Ascending aorta (tissue), 2 donors: Measurements from ENCODE around the gene PDLIM5. TPM values are rescaled to one million over a fixed set of nuclear protein-coding genes. Genes with fewer than 3 reads are reported as not detected.

Experiments used
- DNase-seq, 2 donors: peaks; one replicate each; pipeline ENCODE4 v3.0.0-alpha.2; 2019; ENCODE audit warnings: low spot score in 2 of 2
- H3K27ac ChIP-seq, 2 donors: fragments of 200-600 bp; sonication (generic); one replicate each; pipeline ENCODE4 v1.5.1; 2016 to 2017; ENCODE audit warnings: mild to moderate bottlenecking in 1 of 2
- H3K27me3 ChIP-seq: fragments of 200-600 bp; sonication (generic); one replicate; pipeline ENCODE4 v1.5.1; 2017
- H3K36me3 ChIP-seq, 2 donors: fragments of 200-600 bp; sonication (generic); one replicate each; pipeline ENCODE4 v1.5.1; 2016
- H3K4me1 ChIP-seq, 2 donors: fragments of 200-600 bp; sonication (generic); one replicate each; pipeline ENCODE4 v1.5.1; 2016 to 2017; ENCODE audit warnings: mild to moderate bottlenecking in 1 of 2
- H3K4me3 ChIP-seq, 2 donors: fragments of 200-600 bp; sonication (generic); one replicate each; pipeline ENCODE4 v1.5.1; 2016 to 2017; ENCODE audit warnings: mild to moderate bottlenecking in 1 of 2
- H3K9me3 ChIP-seq, 2 donors: fragments of 200-600 bp; sonication (generic); one replicate each; pipeline ENCODE4 v1.5.1; 2016
- intact Hi-C: fragments of 100-400 bp; cut with DNase I; formaldehyde crosslinking; loops from one replicate; pipeline ENCODE4 v1.15.1; 2023
- total RNA-seq: library from RNA; depleted of rRNA; stranded (reverse); fragments of >200 nt; gene quantifications from one replicate; pipeline ENCODE4 v1.1.0, GENCODE V29; 2016
- TF ChIP-seq, protein P1 (sequence below), 3 experiments: fragments of 200-600 bp in 2 of 3; fragments of 450-650 bp in 1 of 3; sonication (generic) in 2 of 3; IDR thresholded peaks; one replicate each; pipeline ENCODE4 v1.5.1; 2016 to 2019; ENCODE audit warnings: antibody characterized with exemption in 3 of 3, mild to moderate bottlenecking in 1 of 3, moderate library complexity in 1 of 3

The PDLIM5 gene
- total RNA-seq, 1 donor from 2014 or later, result 103 TPM

DNA sequence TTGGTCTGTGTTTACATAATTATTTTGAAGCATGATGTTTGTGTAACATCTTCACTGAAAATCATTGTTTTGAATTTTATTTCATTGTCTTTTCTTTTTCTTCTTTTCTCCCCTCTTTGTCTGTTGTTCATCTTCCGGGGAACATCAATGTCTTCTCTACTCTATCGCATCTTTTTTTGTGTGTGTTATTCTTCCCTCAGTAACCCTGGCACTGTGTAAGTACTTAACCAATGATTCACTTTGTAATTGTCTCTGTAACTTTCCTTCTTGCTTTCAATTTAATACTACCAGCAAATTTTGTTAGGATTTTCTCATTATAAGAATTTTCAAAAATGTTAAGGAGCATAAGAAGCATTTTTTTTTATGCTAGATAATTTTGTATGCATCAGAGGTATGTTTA, 130.8 kb downstream of the PDLIM5 start:
- H3K27ac ChIP-seq, result no peak overlapping the region
- intact Hi-C loops, result no loop called here
- H3K4me1 ChIP-seq, result peaks cover 0 to 31% of the 10 kb centered on the region in 2 donors

DNA sequence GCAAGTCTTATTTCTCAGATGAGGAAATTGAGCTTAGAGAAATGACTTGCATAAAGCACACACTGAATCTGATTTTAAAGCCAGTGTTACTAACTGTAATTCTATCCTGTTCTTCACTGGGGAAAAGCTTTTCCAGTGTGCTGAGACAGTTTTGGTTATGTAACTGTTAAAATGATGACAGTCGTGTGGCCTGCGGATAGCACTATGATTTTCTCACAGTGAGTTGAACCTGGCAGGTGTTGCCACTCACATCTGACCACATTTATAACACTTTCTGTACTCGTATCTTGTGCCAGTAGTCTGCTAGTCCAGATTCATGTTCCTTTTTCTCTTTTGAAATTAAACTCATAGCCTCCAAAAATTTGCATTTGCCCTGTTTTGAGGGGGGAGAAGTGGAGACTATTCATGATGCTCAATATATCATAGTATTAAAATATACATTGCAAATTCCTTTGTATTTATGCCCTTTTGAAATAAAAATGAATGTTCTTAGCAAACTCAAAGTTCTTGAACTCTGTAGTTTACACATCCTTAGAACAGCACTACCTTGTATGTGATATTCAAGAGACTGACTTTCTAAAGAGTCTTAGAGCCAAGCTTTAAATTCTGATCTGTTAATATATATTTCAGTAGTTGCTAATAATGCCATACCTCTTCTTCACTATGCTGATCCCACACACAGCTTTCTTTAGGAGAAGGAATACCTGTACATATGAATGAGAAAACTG, 132.3 kb downstream of the PDLIM5 start:
- peaks cover 0 to 21% of the 10 kb centered on the region in 2 donors for H3K4me1 ChIP-seq
- no peak overlapping the region for H3K27ac ChIP-seq
- H3K27me3 ChIP-seq, result no peaks in the 10 kb centered on the region
- no peak overlapping the region for H3K4me3 ChIP-seq
- TF ChIP-seq, protein P1, sequence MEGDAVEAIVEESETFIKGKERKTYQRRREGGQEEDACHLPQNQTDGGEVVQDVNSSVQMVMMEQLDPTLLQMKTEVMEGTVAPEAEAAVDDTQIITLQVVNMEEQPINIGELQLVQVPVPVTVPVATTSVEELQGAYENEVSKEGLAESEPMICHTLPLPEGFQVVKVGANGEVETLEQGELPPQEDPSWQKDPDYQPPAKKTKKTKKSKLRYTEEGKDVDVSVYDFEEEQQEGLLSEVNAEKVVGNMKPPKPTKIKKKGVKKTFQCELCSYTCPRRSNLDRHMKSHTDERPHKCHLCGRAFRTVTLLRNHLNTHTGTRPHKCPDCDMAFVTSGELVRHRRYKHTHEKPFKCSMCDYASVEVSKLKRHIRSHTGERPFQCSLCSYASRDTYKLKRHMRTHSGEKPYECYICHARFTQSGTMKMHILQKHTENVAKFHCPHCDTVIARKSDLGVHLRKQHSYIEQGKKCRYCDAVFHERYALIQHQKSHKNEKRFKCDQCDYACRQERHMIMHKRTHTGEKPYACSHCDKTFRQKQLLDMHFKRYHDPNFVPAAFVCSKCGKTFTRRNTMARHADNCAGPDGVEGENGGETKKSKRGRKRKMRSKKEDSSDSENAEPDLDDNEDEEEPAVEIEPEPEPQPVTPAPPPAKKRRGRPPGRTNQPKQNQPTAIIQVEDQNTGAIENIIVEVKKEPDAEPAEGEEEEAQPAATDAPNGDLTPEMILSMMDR (IDR thresholded peaks at IDR 0.05), result no peak
- no peaks in the 10 kb centered on the region for H3K9me3 ChIP-seq
- peaks cover 20 to 26% of the 10 kb centered on the region in 2 donors for H3K36me3 ChIP-seq
- intact Hi-C loops, result no loop called here
- DNase-seq, result no peak

More for the DNA sequence above, 130.8 kb downstream of the PDLIM5 start:
- no peak overlapping the region for H3K4me3 ChIP-seq
- TF ChIP-seq, protein P1 (IDR thresholded peaks at IDR 0.05), result no peak
- H3K36me3 ChIP-seq, result peaks cover 15 to 17% of the 10 kb centered on the region in 2 donors
- DNase-seq, result no peak
- H3K9me3 ChIP-seq, result no peaks in the 10 kb centered on the region
- no peaks in the 10 kb centered on the region for H3K27me3 ChIP-seq

DNA sequence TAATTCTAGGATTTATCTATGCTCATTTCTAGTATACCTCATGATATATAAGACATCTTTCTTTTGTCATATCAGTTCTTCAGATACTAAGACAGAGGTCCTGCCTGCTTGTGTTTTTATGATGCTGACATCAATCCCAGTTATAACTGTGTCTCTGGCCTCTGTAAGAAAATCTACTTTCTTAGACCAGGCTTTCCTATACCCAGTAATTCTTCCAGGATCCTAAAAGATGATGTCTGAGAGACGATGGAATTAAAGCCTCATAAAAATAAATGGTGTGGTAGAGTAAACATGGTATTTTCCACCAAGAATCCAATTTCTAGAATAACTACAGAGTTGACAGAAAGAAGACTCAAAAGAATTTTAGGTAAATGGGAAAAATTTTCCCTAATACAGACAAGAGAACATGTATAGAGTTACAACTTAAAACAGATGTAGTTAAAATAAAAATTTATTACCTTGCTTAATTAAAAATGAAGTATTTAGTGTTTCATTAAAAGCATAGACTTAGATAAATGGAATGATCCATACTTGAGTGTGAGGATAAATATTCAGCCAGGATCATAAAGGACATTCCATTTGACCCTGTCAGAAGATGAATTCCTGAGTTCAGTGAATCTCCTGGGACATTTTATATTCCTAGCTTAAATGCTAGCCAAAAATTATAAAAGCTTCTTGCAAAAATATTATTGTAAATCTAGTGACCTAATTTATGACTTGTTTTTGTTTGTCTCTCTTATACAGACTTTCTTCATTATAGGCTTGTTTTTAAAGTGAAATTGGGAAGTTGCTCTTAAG, 137.4 kb downstream of the PDLIM5 start:
- Histone ChIP-seq H3K36me3 (peaks cover 20 to 39% of the 10 kb centered on the region in 2 donors), H3K4me1 (peaks cover 5 to 17% of the 10 kb centered on the region in 2 donors), H3K27ac (peak overlapping the region in 1 of 2 donors; percentile 47), H3K27me3 (no peaks in the 10 kb centered on the region), H3K4me3 (no peak overlapping the region), H3K9me3 (no peaks in the 10 kb centered on the region)
- TF ChIP-seq, protein P1 (IDR thresholded peaks at IDR 0.05), result no peak
- intact Hi-C loops, result no loop called here
- no peak for DNase-seq

DNA sequence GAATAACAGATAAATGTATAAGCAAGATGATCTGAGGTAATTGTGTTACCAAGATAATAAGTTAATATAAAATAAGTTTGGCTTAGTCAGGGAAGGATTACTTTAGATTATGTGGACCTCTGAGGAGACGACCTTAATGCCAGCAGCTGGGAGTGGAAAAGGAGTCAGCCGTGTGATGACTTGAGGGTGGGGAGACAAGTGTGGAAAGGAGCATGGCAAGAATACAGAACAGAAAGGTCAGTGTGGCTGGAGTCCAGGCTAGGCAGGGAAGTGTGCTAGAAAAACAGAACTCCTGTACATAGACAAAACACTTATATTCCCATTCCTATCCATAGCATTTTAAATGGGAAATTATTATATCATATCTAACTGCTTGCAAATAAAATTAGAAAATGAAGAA, 138.8 kb downstream of the PDLIM5 start:
- H3K27ac ChIP-seq, result no peak overlapping the region
- intact Hi-C loops, result loop anchor here (10.0 kb wide), 1 partner anchor 286 kb away; no protein-coding TSS in a partner anchor
- H3K27me3 ChIP-seq, result no peaks in the 10 kb centered on the region
- DNase-seq, result no peak
- H3K36me3 ChIP-seq, result peaks cover 18 to 38% of the 10 kb centered on the region in 2 donors
- H3K4me1 ChIP-seq, result peaks cover 5 to 17% of the 10 kb centered on the region in 2 donors
- TF ChIP-seq, protein P1 (IDR thresholded peaks at IDR 0.05), result no peak
- no peaks in the 10 kb centered on the region for H3K9me3 ChIP-seq
- H3K4me3 ChIP-seq, result no peak overlapping the region

DNA sequence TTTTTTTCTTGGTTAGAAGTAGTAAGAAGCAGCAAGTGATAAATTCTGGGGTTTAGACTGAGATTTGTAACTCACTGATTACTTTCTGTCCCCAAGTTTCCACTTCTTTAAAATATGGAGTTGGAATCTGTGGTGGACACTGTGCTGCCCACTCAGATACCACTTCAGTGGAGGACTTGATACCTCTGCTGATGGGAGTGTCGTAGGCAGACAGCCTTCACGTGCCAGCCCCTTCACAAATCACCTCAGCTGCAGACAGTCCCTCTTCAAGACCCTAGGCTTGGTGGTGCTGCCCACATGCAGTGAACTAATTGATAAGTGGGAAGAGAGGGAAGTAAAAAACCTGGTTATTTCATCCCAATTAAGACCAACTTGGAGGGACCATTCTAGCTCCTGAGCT, 139.5 kb downstream of the PDLIM5 start:
- Histone ChIP-seq H3K27ac (no peak overlapping the region), H3K36me3 (peaks cover 10 to 30% of the 10 kb centered on the region in 2 donors), H3K27me3 (no peaks in the 10 kb centered on the region), H3K9me3 (no peaks in the 10 kb centered on the region), H3K4me1 (peaks cover 5 to 22% of the 10 kb centered on the region in 2 donors), H3K4me3 (no peak overlapping the region)
- intact Hi-C loops, result loop anchor here (10.0 kb wide), 1 partner anchor 286 kb away; no protein-coding TSS in a partner anchor
- TF ChIP-seq, protein P1 (IDR thresholded peaks at IDR 0.05), result no peak
- no peak for DNase-seq
